Keratinocyte (primary cell): ENCODE measurements around the gene MLLT3.

Source experiments
- EZH2 ChIP-seq: IDR thresholded peaks from one replicate; pipeline ENCODE4 v1.6.1; 2012; ENCODE audit warnings: inconsistent platforms, mild to moderate bottlenecking, low read length, moderate library complexity
- TF ChIP-seq, protein P1 (sequence below), 3 experiments: IDR thresholded peaks in 1 of 3; conservative IDR thresholded peaks in 1 of 3; optimal IDR thresholded peaks in 1 of 3; 2 replicates in 2 of 3; 3 replicates in 1 of 3; pipeline versions ENCODE3 to v1.5.1; 2011; ENCODE audit warnings: low read length in 3 of 3, mild to moderate bottlenecking in 3 of 3, moderate library complexity in 2 of 3, control low read depth in 1 of 3, inconsistent platforms in 1 of 3; ENCODE audit not compliant: insufficient read depth in 2 of 3; ENCODE audit errors: extremely low read depth in 1 of 3

DNA sequence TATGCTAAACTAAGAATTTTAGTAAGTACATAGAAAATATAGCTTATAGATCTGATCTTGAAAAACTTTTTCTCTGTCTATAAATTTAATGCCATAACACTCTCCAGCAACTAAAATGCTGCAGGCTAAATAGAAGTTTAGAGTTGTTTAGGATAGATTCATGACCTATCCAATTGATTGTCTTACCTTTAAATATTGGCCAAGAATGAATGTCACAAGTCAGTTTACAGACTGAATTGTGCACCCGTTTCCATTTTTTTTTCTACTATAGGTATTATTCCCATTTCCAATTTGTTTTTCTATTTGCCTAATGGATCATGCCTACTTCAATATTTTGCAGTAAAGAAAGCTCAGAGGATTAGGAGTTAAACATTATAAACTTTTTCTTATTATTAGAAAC lies 129.5 kb downstream of the MLLT3 start:
- TF ChIP-seq, protein P1, sequence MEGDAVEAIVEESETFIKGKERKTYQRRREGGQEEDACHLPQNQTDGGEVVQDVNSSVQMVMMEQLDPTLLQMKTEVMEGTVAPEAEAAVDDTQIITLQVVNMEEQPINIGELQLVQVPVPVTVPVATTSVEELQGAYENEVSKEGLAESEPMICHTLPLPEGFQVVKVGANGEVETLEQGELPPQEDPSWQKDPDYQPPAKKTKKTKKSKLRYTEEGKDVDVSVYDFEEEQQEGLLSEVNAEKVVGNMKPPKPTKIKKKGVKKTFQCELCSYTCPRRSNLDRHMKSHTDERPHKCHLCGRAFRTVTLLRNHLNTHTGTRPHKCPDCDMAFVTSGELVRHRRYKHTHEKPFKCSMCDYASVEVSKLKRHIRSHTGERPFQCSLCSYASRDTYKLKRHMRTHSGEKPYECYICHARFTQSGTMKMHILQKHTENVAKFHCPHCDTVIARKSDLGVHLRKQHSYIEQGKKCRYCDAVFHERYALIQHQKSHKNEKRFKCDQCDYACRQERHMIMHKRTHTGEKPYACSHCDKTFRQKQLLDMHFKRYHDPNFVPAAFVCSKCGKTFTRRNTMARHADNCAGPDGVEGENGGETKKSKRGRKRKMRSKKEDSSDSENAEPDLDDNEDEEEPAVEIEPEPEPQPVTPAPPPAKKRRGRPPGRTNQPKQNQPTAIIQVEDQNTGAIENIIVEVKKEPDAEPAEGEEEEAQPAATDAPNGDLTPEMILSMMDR (optimal IDR thresholded peaks at IDR 0.05 in 1 of 3, IDR thresholded peaks at IDR 0.05 in 1 of 3, conservative IDR thresholded peaks at IDR 0.05 in 1 of 3; ENCODE audit: extremely low read depth in 1 of 3, insufficient read depth in 2 of 3, low read length in 3 of 3), result no peak
- TF ChIP-seq EZH2, result no peak
